ENCODE results near the gene PCYT2. TPM values are rescaled to one million over a fixed set of nuclear protein-coding genes. Genes with fewer than 3 reads are reported as not detected.

PCYT2 gene
- total RNA-seq, 1 experiment from 2014 or later = 31.4 TPM

GRCh38 chr17:81925860-81926450 is 14.8 kb upstream of the PCYT2 start:
- POLR2A ChIA-PET = interaction anchor here (0.9 to 2.7 kb wide), 4 partner anchors 9 to 56 kb away, joined by 3 to 11 read pairs (median 6); partner anchors contain the start of gene SIRT7
- CTCF ChIA-PET = interaction anchor here (0.5 to 3.9 kb wide), 9 partner anchors 18 to 112 kb away, joined by 3 to 21 read pairs (median 7); partner anchors contain the start of genes CENPX, DCXR, LRRC45 and RAC3
- H3K4me1 Mint-ChIP-seq = peaks cover 29% of the 10 kb centered on the region
- H3K27ac Mint-ChIP-seq = peak overlapping the region; percentile 89
- TF ChIP-seq AR (CRISPR knock-in tag; IDR thresholded peaks at IDR 0.05) = no peak
- TF ChIP-seq ZNF317 (CRISPR knock-in tag; IDR thresholded peaks at IDR 0.05; ENCODE audit: borderline replicate concordance, low read depth) = no peak
- no peak for TF ChIP-seq ERG (CRISPR knock-in tag; IDR thresholded peaks at IDR 0.05)
- TF ChIP-seq SMAD4 (CRISPR knock-in tag; IDR thresholded peaks at IDR 0.05) = no peak
- peaks cover 10% of the 10 kb centered on the region for H3K36me3 Mint-ChIP-seq
- no peaks in the 10 kb centered on the region for H3K9me3 Mint-ChIP-seq
- peaks cover 3% of the 10 kb centered on the region; the same call in 1 of the 2 replicates for H3K27me3 Mint-ChIP-seq (ENCODE audit: low read depth)
- peak overlapping the region; percentile 75 for H3K4me3 Mint-ChIP-seq
- ATAC-seq (no peak), DNase-seq (ENCODE audit: low spot score) (no peak)

GRCh38 chr17:81924557-81925532 is 13.6 kb upstream of the PCYT2 start:
- Mint-ChIP-seq H3K4me3 (peak overlapping the region; percentile 75), H3K4me1 (peaks cover 29% of the 10 kb centered on the region), H3K27me3 (ENCODE audit: low read depth) (peaks cover 3% of the 10 kb centered on the region; the same call in 1 of the 2 replicates), H3K27ac (peak overlapping the region; percentile 94), H3K9me3 (no peaks in the 10 kb centered on the region), H3K36me3 (peaks cover 10% of the 10 kb centered on the region)
- TF ChIP-seq GRHL2 (CRISPR knock-in tag; IDR thresholded peaks at IDR 0.05; ENCODE audit: insufficient replicate concordance, severe bottlenecking) = no peak
- no peak for TF ChIP-seq CTCF (IDR thresholded peaks at IDR 0.05)
- TF ChIP-seq PRDM15 (CRISPR knock-in tag; IDR thresholded peaks at IDR 0.05) = peak; percentile 25; the same call in 1 of the 2 replicates
- no peak for TF ChIP-seq ZNF263 (CRISPR knock-in tag; IDR thresholded peaks at IDR 0.05; ENCODE audit: low read depth)
- TF ChIP-seq ZNF281 (CRISPR knock-in tag; IDR thresholded peaks at IDR 0.05) = peak; percentile 70
- peak; percentile 49; the same call in 1 of the 2 replicates for TF ChIP-seq MAX (CRISPR knock-in tag; IDR thresholded peaks at IDR 0.05)
- ChIA-PET POLR2A (interaction anchor here (0.6 to 2.5 kb wide), 6 partner anchors 8 to 222 kb away, joined by 3 to 9 read pairs (median 6); partner anchors contain the start of genes ANAPC11, CENPX and LRRC45), CTCF (interaction anchor here (1.2 to 2.9 kb wide), 8 partner anchors 14 to 106 kb away, joined by 3 to 15 read pairs (median 8); partner anchors contain the start of gene PCYT2)
- DNase-seq (ENCODE audit: low spot score) = no peak
- peak; percentile 1; the same call in 1 of the 2 replicates for ATAC-seq
